Measurements from ENCODE around the gene CREB3L2.

GRCh38 chr7:137968890-137969289, 33.0 kb downstream of the CREB3L2 start:
- TF ChIP-seq EZH2 (IDR thresholded peaks at IDR 0.05) = no peak
- TF ChIP-seq CTCF (IDR thresholded peaks at IDR 0.05 in 2 of 3, conservative IDR thresholded peaks at IDR 0.05 in 1 of 3; ENCODE audit: borderline replicate concordance in 1 of 3, insufficient read depth in 1 of 3, low read depth in 2 of 3, low read length in 2 of 3) = no peak
- no peak for TF ChIP-seq POLR2A (IDR thresholded peaks at IDR 0.05; ENCODE audit: borderline replicate concordance, extremely low read depth, insufficient read depth, insufficient read length)

Measured in HCT116 (cell line).